GM12801 (cell line): Measurements from ENCODE around the gene TLNRD1.

Source experiments
- TF ChIP-seq, protein P1 (sequence below): IDR thresholded peaks from one replicate; pipeline ENCODE4 v1.5.1; 2011; ENCODE audit warnings: control low read depth; ENCODE audit not compliant: insufficient read length; ENCODE audit errors: extremely low read depth

The TLNRD1 gene

DNA sequence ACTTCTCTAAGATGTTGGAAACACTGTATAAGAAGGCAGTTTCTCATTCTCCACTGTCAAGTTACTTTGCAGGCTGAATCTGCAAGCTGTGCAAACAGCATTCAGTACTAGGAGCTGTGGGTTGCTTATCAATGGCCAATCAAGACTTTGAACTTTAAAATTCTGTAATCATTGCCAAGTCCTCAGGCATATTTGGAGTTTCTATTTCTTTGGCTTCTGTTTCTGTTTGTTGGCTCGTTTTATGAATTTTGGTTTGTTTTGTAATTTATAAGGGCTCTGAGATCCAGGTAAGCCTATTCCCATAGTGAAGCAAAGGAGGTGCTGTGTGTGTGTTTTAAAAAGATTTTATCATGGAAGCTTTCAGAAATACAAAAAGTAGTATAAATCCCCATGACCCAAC lies 32.1 kb downstream of the TLNRD1 start:
- TF ChIP-seq, protein P1, sequence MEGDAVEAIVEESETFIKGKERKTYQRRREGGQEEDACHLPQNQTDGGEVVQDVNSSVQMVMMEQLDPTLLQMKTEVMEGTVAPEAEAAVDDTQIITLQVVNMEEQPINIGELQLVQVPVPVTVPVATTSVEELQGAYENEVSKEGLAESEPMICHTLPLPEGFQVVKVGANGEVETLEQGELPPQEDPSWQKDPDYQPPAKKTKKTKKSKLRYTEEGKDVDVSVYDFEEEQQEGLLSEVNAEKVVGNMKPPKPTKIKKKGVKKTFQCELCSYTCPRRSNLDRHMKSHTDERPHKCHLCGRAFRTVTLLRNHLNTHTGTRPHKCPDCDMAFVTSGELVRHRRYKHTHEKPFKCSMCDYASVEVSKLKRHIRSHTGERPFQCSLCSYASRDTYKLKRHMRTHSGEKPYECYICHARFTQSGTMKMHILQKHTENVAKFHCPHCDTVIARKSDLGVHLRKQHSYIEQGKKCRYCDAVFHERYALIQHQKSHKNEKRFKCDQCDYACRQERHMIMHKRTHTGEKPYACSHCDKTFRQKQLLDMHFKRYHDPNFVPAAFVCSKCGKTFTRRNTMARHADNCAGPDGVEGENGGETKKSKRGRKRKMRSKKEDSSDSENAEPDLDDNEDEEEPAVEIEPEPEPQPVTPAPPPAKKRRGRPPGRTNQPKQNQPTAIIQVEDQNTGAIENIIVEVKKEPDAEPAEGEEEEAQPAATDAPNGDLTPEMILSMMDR: no peak

DNA sequence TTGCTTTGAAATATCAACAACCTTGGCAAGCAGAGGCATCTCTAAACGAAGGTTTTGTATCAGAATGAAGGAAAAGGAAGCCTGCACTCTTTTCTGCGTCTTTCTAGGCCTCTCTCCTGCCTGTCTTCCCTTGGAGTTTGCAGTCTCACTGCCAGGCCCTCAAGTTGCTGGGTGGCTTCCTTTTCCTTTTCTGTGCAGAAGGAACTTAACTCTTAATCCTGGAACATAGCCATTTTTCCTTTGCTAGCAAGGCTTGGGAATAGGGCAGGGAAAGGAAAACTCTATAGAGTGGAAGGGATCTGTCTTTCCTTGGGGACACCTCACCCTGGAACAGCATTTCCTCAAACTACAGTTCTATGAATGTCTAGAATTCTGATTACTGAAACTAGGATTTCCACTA lies 32.8 kb downstream of the TLNRD1 start:
- TF ChIP-seq, protein P1: no peak

DNA sequence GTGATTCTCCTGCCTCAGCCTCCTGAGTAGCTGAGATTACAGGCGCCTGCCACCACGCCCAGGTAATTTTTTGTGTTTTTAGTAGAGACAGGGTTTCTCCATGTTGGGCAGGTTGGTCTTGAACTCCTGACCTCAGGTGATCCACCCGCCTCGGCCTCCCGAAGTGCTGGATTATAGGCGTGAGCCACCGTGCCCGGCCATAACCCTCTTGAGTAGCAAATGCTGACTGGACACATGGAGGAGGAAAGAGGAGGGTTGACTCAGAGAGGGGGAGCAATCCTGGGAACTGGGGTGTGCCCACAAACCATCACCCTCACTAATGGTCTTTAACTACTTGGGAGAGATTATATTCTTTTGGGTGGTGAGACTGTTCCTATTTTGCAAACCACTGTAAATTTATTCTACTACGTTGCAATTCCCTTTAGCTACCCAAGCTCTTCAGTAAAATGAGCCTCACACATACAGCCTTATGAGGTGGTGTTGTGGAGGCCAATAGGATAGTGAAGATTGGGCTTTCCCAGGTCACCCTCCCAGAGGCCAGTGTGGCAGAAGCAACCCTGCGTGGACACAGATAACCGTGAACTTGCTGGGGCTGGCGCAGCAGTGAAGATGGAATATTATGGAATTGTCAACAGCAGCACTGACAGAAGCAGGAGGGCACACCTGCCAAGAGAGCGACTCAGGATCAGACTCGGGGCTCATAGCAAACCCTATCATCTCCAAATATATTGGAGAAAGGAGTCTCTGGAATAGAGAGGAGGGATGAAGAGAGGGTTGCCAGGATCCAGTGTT lies 37.4 kb downstream of the TLNRD1 start:
- TF ChIP-seq, protein P1: no peak

DNA sequence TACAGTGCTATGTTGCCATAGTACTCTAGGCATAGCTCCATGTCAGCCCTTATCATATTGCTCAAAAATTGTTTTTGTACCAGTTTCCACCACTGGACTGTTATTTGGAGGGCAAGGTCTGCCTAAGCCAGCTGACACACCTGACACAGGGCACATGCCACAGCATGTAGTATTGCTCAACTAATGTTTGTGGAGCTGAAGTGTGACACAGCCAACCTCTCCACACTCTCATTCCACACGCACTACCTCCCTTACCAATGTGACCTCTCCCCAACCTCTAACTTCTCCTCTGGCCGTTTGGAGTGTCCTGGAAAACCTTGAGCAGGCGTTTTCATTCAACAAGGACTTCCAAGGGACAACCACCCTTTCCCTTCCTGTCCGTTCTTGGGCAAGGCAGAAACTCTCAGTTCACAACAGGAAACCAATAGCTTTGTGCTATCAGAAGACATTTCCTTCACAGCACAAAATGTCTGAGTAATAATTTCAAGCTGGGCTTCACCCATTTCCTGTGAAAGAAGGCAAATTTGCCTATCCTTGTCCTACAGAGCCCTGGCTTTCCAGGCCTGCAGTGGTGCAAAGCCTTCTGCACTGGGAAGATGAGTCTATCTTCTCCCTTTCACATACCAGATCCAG lies 38.4 kb downstream of the TLNRD1 start:
- TF ChIP-seq, protein P1: no peak

DNA sequence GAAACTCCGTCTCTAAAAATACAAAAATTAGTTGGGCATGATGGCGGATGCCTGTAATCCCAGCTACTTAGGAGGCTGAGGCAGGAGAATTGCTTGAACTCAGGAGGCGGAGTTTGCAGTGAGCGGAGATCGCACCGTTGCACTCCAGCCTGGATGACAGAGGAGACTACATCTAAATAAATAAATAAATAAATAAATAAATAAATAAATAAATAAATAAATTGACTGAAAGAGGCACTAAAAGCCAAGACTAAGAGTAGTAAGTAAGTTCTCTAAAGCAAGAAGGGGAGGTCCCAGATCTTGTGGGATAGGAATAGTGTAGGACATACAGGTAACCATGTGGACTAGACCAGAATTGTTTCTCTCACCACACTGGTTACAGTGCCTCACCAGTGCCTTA lies 40.0 kb downstream of the TLNRD1 start:
- TF ChIP-seq, protein P1: no peak

DNA sequence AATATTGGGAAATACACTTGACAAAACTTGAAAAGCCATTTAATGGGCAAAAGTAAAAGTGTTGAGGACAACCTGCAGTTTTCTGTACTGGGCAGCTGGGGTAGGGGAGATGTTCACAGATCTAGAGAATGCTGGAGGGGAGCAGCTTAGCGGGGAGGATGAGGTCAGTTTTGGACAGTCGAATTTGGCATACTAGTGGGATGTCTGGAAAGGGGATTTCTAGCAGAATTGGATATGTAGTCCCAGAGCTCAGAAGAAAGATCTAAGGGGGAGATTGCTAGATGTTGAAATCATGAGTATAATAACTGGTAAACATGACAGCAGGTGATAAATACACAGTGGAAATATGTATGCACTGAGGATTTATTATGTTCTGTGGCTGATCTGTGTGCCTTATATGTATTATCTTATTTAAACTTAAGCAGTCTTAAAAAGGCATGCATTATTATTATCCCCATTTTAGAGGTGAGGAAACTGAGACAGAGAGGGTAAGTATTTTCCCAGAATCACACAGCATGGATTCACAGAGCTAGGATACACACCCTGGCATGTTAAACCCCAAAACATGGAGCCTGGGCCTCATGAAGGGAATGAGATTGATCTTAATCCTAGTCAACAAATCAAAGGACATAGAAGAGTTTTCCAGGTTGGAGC lies 42.7 kb downstream of the TLNRD1 start:
- TF ChIP-seq, protein P1: no peak

DNA sequence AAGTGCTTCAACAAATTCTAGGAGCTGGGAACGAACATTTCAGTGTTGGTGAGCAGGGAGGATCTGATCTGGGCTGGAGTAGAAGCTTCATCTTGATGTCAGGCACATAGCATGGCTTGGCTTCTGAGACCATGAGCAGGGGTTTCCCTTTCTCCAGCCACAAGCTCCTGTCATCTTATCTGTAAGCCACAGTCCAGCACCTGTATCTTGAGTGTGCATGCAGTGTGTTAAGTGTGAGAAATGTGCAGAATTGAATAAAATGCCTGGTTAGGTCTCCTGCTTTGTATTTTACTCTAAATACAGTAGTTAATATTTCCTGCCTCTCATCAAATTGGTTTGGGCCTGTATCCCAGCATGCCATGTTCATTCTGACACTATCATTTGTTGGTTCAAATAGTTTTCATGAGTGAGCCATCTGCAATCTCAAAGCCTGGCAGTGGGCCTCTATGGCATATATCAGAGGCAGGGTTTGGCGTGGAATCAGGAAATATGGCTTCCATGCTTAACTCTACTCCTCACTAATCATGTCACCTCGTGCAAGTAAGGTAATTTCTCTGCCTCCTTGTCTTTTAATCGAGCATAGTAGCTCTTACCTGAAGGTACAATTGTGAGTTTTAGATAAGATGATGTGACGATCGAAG lies 43.3 kb downstream of the TLNRD1 start:
- TF ChIP-seq, protein P1: no peak
